Raji (cell line): ENCODE data around the gene ASB1.

ENCODE experiments used
- POLR2A ChIP-seq: IDR thresholded peaks from 2 replicates; pipeline ENCODE4 v1.6.1; 2011; ENCODE audit warnings: low read depth, low read length, control low read depth; ENCODE audit not compliant: insufficient read depth

ASB1 gene

GRCh38 chr2:238461916-238462315, 35.2 kb downstream of the ASB1 start:
- no peak for TF ChIP-seq POLR2A

- no peak for TF ChIP-seq POLR2A
Observed at GRCh38 chr2:238462782-238463396, 36.2 kb downstream of the ASB1 start.

- TF ChIP-seq POLR2A, result no peak
Observed at GRCh38 chr2:238464389-238464788, 37.7 kb downstream of the ASB1 start.

GRCh38 chr2:238465487-238466242, 38.9 kb downstream of the ASB1 start:
- no peak for TF ChIP-seq POLR2A

GRCh38 chr2:238466243-238466756, 39.6 kb downstream of the ASB1 start:
- no peak for TF ChIP-seq POLR2A

GRCh38 chr2:238467062-238467461, 40.3 kb downstream of the ASB1 start:
- no peak for TF ChIP-seq POLR2A

- no peak for TF ChIP-seq POLR2A
Observed at GRCh38 chr2:238467792-238468191, 41.1 kb downstream of the ASB1 start.

GRCh38 chr2:238469155-238469554, 42.4 kb downstream of the ASB1 start:
- no peak for TF ChIP-seq POLR2A

GRCh38 chr2:238473014-238473413, 46.3 kb downstream of the ASB1 start:
- TF ChIP-seq POLR2A, result no peak

GRCh38 chr2:238473523-238473922, 46.8 kb downstream of the ASB1 start:
- TF ChIP-seq POLR2A, result no peak

GRCh38 chr2:238475034-238475433, 48.3 kb downstream of the ASB1 start:
- TF ChIP-seq POLR2A, result no peak

GRCh38 chr2:238475566-238475965, 48.8 kb downstream of the ASB1 start:
- TF ChIP-seq POLR2A, result no peak

- no peak for TF ChIP-seq POLR2A
Observed at GRCh38 chr2:238476258-238476657, 49.5 kb downstream of the ASB1 start.

GRCh38 chr2:238478216-238478615, 51.5 kb downstream of the ASB1 start:
- TF ChIP-seq POLR2A, result no peak

GRCh38 chr2:238479847-238480246, 53.1 kb downstream of the ASB1 start:
- no peak for TF ChIP-seq POLR2A

- no peak for TF ChIP-seq POLR2A
Observed at GRCh38 chr2:238483021-238483420, 56.3 kb downstream of the ASB1 start.

GRCh38 chr2:238483656-238484055, 56.9 kb downstream of the ASB1 start:
- no peak for TF ChIP-seq POLR2A
